Stimulated activated CD8-positive, alpha-beta memory T cell treated with anti-CD3 and anti-CD28 coated beads, Interleukin-4, amount 100 ng/mL, for 4 hours (primary cell): Measurements from ENCODE around the gene KLK13.

Source experiments
- DNase-seq, 2 donors: peaks; one replicate each; pipeline ENCODE4 v3.0.0-alpha.2; 2020; ENCODE audit warnings: low read depth in 2 of 2, low spot score in 1 of 2

KLK13 gene

GRCh38 chr19:51020988-51021651 lies 43.8 kb downstream of the KLK13 start:
- no peak for DNase-seq

GRCh38 chr19:51019544-51019925 lies 45.4 kb downstream of the KLK13 start, which contains the start of gene KLK10:
Gene KLK10, minus strand, starts transcription at chr19:51019709. Its CDS starts 579 bp downstream, at chr19:51019130.
- DNase-seq = no peak

GRCh38 chr19:51018745-51019543 lies 45.9 kb downstream of the KLK13 start:
- DNase-seq = no peak

DNA sequence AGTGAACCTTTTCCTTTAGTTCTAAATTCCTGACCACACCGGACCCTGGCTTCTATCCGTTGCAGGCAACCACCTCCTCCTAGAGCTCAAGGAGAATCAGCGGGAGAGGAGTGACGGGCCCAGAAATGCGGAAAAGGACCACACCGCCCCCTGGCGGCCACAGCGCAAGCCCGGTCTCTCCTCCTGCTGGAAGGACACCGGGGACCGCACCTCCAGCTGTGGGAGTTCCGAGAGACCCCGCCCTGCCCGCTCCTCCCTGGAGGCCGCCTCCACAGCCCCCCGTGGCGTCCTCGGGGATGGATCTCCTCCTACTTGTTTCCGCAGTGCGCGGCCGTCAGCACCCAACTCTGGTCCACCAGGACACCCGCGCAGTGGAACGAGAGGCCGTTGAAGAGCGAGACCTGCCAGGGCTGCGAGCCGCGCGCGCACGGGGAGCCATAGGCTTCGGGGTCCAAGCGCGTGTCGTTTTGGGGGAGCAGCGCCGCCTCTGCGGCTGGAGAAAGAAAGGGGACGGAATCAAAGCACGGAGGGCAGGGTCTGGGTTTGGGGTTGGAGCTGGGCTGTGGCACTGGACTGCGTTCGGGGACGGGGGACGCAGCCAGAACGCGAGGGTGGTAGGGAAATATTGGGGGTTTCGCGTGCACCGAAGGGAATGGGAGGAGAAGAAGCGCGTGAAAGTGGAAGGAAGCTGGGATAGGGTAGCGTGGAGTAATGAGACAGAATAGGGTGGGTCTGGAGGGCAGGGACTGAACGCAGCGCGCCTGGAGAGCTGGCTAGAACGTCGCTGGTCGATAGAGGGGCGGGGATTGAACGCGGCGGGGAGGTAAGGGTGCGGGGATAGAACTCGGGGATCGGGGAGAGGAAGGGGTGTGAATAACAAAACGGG lies 47.9 kb downstream of the KLK13 start:
- peak in 1 of 2 donors; percentile 24 for DNase-seq

DNA sequence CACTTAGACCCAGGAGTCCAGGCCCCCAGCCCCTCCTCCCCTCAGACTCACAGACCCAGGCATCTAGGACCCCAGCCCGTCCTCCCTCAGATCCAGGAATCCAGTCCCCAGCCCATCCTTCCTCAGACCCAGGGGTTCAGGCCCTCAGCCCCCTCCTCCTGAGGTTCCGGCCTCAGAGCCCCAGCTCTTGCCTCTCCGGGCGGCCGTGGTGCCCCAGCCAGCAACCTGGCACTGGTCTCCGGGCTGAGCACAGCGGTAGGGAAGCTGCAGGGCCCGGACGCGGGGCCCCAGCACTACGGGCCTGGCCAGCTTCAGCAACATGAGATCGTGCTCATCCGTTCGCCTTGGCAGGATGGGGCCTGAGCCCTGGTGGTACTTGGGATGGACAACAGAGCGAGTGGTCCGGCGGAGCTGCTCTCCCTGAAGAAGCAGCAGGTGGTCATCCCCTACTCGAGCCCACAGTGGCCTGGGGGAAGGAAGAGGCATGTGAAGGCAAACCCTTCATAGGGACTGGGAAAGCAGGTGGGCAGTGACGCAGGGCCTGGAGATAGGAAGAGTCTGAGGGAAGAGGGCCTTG lies 49.1 kb downstream of the KLK13 start:
- DNase-seq = no peak

DNA sequence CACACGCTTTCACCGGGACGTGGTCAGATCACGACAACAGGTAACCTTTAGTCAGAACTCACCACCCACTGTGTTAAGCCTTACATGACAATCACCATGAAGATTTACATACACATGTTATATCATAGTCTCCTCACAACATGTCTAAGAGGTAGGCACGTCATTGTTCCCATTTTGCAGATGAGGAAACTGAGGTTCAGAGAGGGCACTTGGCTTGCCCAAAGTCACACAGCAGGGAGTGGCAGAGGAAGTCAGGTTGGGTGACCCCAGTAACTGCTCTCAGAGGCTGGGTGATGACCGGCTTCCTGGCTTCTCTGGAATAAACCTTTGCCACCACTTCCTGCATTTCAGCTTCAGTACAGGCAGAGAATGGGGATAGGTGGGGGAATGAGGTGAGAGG lies 50.6 kb downstream of the KLK13 start:
- no peak for DNase-seq

DNA sequence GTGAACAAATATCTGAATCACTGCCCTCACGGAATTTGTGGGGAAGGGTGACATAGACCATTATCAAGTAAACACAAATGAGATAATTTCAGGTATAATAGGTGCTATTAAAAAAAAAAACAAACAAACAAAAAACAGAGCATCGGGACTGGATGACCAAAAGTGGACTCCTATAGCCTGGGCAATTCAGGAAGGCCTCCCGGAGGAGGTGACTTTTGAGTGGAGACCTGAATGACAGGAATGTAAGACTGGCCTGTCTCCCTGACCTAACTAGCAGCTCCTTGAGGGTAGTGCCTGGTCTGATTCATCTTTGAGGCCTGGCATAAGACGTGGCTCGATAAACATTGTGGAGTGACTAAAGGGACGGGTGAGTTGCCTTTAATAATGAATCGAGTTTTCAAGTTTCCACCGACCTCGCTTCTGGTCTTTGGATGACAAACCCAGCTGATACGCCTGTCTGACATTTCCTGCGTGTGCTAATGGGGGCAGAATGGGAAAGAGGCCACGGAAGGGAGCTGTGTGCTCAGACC lies 52.2 kb downstream of the KLK13 start:
- DNase-seq = no peak

DNA sequence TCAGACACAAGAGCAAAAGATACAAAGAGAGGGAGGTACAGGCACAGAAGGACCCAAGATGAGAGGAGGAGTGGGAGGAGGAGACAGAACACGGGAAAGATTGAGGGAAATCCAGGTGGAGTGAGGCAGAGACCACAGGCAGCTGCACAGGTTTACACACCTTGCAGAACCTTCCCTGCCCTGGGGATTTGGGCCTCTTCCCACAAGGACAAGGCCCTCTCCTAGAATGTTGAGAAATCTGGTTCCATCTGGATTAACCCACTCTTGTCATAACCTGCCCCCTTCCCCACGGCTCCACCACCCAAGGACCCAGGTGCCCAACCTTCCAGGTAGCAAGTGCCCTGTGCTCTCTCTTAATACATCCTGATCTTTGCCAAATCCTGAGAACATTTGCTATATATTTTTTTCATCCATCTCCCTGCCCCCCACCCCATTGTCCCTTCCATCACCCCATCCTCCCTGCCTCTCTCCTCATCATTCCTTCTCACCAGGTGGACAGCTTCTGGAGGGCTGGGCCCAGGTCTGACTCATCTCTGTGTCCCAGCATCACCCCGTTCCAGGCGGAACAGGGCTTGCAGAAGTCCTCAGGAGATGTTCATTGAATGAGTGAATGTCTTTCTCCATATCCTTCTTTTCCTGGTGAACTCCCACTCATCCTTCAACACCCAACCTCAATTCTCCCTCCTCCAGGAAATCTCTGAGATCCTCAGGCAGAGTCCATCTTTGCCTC lies 54.7 kb downstream of the KLK13 start:
- no peak for DNase-seq

DNA sequence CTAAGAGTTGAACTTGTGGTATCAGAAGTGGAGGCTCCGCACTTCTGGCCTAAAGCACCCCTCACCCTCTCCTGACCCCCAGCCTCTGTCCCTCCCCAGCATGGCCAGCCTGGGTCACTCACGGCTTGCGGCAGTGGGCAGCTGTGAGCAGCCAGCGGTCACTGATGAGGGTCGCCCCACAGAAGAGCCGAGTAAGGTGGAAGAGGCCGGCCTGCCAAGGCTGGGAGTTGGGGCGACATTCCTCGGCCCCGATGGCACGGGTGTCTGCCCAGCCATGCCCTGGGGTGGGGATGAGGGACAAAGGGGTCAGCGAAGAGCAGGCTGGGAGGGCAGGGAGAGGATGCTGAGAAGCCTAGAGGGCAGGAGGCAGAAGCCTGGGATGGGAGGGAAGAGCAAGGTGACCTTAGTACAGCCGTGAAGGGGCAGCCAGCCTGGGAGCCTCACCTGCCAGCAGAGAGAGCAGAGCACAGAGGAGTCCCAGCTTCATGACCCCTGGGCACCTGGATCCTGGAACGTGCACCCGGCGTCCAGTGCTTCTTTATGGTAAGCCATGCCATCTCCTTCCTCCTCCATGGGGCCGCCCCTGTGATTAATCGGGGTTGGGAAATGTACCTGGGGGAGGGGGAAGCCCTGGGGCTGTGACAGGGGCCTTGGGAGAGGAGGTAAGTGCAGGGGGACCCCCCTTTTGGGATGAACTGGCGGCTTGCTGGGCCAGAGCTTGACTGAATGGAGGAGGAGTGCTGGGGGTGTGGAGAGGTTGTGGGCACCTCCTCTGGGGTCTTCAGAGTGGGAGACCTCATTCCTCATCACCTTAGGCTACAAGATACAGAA lies 55.6 kb downstream of the KLK13 start:
- DNase-seq = no peak

GRCh38 chr19:51007488-51007887 lies 57.4 kb downstream of the KLK13 start:
- no peak for DNase-seq

DNA sequence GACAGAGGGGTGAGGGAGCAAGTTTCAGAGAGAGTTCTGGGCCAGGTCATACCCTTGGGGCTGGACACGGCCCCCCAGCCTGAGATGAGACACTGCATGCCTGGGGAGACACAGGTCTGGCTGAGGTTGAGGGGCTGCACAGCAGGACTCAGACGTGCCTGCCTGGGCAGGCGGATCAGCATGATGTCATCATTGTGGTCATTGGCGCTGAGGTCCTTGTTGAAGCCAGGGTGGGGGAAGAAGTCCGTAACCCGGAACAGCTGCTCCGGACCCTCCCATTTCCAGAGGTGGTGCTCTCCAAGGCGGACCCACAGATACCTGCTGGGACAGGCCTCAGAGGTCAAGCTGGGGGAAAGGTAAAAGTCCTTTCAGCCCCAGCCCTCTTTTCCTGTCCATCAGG lies 58.5 kb downstream of the KLK13 start:
- no peak for DNase-seq
